Activated T-helper 17 cell treated with anti-CD3 and anti-CD28 coated beads, Interleukin-2, amount 50 U/mL, for 72 hours (primary cell): ENCODE results near the gene PRADC1. TPM values are rescaled to one million over a fixed set of nuclear protein-coding genes. Genes with fewer than 3 reads are reported as not detected.
A peak's percentile ranks its signal among the peaks of the same experiment; 100 is the strongest.
"Not testable (repeated sequence)": the region's sequence is repeated elsewhere in the genome, so short reads cannot be mapped to it uniquely, and the experiment has no call there.

Source experiments
- ATAC-seq: fragments of 150-1000 bp; cut with Tn5 transposase; replicated peaks from 2 replicates; pipeline ENCODE4 v1.10.0; 2021; ENCODE audit warnings: mild to moderate bottlenecking, moderate library complexity
- H3K27ac Mint-ChIP-seq: one replicate; pipeline ENCODE4 v1.8.0; 2022; ENCODE audit warnings: mixed read lengths
- H3K27me3 Mint-ChIP-seq: one replicate; pipeline ENCODE4 v1.8.0; 2022; ENCODE audit warnings: mixed read lengths
- H3K36me3 Mint-ChIP-seq: one replicate; pipeline ENCODE4 v1.8.0; 2022; ENCODE audit warnings: low read depth, mild to moderate bottlenecking, mixed read lengths
- H3K4me1 Mint-ChIP-seq: one replicate; pipeline ENCODE4 v1.8.0; 2022; ENCODE audit warnings: mixed read lengths
- H3K4me3 Mint-ChIP-seq: one replicate; pipeline ENCODE4 v1.8.0; 2022; ENCODE audit warnings: mild to moderate bottlenecking, mixed read lengths
- H3K9me3 Mint-ChIP-seq: one replicate; pipeline ENCODE4 v1.8.0; 2022; ENCODE audit warnings: mixed read lengths
- total RNA-seq, 2 donors: library from RNA; stranded (reverse); gene quantifications; one replicate each; pipeline ENCODE4 v1.2.3, GENCODE V29; 2022

The PRADC1 gene
- total RNA-seq, 2 donors from 2014 or later: 10.0 to 16.0 TPM

- no peak overlapping the region for H3K27ac Mint-ChIP-seq
- H3K9me3 Mint-ChIP-seq: no peaks in the 10 kb centered on the region
- ATAC-seq: no peak
- peaks cover 44% of the 10 kb centered on the region for H3K36me3 Mint-ChIP-seq
- H3K4me1 Mint-ChIP-seq: peaks cover 15% of the 10 kb centered on the region
- no peak overlapping the region for H3K4me3 Mint-ChIP-seq
- H3K27me3 Mint-ChIP-seq: no peaks in the 10 kb centered on the region
Observed at GRCh38 chr2:73263540-73264331, 30.7 kb upstream of the PRADC1 start.

DNA sequence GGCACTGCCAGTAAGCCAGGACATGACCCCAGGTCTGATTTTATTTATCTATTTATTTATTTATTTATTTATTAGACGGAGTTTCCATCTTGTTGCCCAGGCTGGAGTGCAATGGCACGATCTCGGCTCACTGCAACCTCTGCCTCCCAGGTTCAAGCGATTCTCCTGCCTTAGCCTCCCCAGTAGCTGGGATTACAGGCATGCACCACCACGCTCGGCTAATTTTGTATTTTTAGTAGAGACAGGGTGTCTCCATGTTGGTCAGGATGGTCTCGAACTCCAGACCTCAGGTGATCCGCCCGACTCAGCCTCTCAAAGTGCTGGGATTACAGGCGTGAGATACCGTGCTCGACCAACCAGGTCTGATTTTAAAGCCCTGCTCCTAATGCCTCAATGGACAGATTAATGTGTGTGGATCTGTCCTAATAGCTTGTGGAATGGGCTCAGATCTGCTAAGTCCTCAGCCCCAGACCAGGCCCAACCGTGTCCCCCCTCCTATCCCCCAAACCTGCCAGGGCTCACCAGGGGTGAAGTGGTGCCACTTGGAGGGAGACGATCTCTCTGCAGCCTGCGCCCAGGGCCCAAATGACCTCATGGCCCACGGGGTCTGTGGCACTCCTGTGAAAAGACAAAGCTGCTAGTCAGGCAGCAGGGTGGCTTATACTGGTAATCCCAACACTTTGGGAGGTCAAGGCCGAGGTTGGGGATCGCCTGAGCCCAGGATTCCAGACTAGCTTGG is 29.8 kb upstream of the PRADC1 start:
- not testable (repeated sequence) for H3K4me1 Mint-ChIP-seq, H3K4me3 Mint-ChIP-seq, H3K27ac Mint-ChIP-seq, H3K9me3 Mint-ChIP-seq, ATAC-seq, H3K27me3 Mint-ChIP-seq
- H3K36me3 Mint-ChIP-seq: peaks cover 37% of the 10 kb centered on the region

- H3K27ac Mint-ChIP-seq: no peak overlapping the region
- peaks cover 6% of the 10 kb centered on the region for H3K4me1 Mint-ChIP-seq
- H3K9me3 Mint-ChIP-seq: no peaks in the 10 kb centered on the region
- H3K36me3 Mint-ChIP-seq: peaks cover 33% of the 10 kb centered on the region
- ATAC-seq: no peak
- H3K27me3 Mint-ChIP-seq: no peaks in the 10 kb centered on the region
- no peak overlapping the region for H3K4me3 Mint-ChIP-seq
Observed at GRCh38 chr2:73262108-73262651, 29.1 kb upstream of the PRADC1 start.

DNA sequence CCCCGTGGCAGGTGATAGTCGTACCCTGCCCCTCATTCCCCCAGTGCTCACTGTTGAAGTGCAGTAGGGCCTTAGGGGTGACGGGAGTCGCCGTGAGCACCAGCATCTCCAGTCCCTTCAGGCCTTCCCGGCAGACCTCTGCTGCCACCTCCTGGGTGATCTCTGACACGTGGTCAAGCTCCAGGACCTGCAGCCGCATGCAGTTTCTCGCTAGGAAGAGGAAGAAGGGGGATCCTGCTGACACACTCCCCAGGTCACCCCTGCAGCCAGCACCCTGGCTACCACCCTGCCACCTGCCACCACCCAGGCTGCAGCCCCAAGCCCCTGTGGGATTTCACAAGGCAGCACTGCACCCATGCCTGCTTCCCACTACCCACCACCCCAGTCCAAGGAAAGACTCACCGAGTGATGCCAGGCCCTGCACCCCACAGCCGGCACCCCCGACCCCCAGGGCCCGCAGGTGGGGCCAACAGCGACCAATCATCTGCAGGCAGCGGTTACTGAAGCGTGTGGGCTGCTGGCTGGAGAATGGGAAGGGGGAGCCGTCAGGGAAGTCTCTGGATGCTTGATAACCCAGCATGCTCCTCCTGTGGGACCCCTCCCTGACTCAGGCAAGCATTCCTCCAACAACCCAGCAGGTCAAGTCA is 27.4 kb upstream of the PRADC1 start:
- Mint-ChIP-seq H3K9me3 (no peaks in the 10 kb centered on the region), H3K36me3 (peaks cover 34% of the 10 kb centered on the region), H3K4me1 (no peaks in the 10 kb centered on the region), H3K27ac (no peak overlapping the region), H3K4me3 (no peak overlapping the region), H3K27me3 (no peaks in the 10 kb centered on the region)
- no peak for ATAC-seq

DNA sequence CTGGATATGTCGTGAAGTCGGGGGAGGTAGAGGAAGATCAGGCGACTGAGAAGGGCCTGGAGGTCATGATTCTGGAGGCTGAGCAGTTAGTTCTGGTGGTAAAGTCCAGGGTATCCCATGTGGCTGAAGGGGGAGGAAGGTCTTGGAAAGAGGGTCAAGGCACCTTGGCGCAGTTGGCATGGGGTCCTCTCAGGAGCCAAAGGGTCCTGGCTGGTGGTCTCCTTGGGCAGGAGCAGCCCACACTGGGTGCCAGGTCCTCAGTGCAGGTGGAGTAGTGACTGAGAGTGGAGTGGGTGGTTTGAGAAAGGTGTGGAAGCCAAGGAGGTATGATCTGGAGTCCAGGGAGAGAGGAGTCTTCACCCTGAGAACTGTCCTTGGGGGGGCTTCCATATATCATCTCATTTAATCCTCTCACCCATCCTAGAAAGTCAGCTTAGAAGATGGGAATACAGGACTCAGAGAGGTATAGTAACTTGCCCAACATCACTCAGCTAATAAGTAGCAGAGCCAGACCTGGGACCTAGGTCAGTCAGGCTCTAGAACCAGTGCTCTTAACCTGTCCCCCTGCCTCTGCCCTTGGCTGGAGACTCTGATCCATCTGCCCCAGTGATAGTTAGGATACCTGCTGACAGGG is 26.8 kb upstream of the PRADC1 start:
- Mint-ChIP-seq H3K4me1 (no peaks in the 10 kb centered on the region), H3K4me3 (no peak overlapping the region), H3K36me3 (peaks cover 41% of the 10 kb centered on the region), H3K27ac (no peak overlapping the region), H3K9me3 (no peaks in the 10 kb centered on the region), H3K27me3 (no peaks in the 10 kb centered on the region)
- ATAC-seq: no peak

DNA sequence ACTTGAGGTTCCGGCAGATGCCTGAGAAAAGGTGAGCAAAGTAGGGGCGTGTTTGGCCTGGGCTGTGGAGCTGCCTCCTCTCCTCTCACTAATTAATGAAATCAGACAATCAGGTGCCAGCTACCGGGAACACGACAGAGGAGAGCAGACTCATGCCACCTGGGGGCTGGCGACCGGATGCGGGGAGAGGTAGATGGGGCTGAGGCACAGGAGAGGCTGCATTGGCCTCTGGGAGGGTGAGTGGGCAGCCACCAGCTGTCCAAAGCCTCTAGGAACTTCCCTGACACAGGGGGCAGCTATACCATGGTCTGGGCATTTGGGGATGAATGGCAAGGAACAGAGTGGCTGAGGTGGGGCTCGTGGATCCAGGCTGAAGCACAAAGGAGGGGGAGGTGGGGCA is 26.2 kb upstream of the PRADC1 start:
- H3K4me1 Mint-ChIP-seq: no peaks in the 10 kb centered on the region
- H3K4me3 Mint-ChIP-seq: no peak overlapping the region
- no peaks in the 10 kb centered on the region for H3K27me3 Mint-ChIP-seq
- no peak overlapping the region for H3K27ac Mint-ChIP-seq
- peaks cover 41% of the 10 kb centered on the region for H3K36me3 Mint-ChIP-seq
- no peak for ATAC-seq
- no peaks in the 10 kb centered on the region for H3K9me3 Mint-ChIP-seq

GRCh38 chr2:73258913-73259215 is 25.8 kb upstream of the PRADC1 start:
- Mint-ChIP-seq H3K4me3 (no peak overlapping the region), H3K36me3 (peaks cover 40% of the 10 kb centered on the region), H3K27me3 (no peaks in the 10 kb centered on the region), H3K9me3 (no peaks in the 10 kb centered on the region), H3K27ac (no peak overlapping the region), H3K4me1 (no peaks in the 10 kb centered on the region)
- ATAC-seq: no peak

DNA sequence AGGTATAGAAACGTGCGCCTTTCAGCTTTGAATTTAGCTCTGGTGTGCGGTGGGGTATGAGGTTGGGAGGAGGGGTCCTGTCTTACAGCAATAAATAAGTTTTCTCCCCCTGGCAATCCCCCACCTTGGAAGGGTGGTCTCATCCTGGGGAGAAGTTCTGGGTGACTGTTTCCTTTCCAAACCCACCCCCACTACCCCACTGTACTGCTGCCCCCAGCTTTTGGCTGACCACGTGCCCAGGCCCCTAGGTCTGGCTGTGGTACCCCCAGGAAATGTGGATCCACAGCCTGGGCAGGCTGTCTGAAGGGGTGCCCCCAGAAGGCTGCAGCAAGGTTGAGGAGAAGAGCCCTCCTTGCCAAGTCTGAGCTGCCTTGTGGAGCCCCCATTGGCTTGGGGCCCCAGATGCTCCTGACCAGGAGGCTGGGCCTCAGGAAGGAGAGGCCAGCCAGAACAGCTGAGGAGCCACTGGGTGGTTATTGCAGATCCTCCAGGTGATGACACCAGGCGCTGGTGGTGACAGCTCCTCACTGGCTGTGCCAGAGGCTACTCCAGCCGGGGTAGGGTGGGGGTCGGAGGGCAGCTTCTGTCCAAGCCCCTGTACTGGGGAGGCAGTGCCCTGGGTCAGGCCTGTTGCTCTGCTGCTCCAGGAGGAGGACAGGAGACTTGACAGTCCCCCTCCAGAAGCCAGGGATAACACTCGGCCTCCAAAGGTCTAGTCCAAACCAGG is 25.3 kb upstream of the PRADC1 start:
- H3K27ac Mint-ChIP-seq: peak overlapping the region; percentile 43
- H3K4me1 Mint-ChIP-seq: no peaks in the 10 kb centered on the region
- no peak overlapping the region for H3K4me3 Mint-ChIP-seq
- H3K36me3 Mint-ChIP-seq: peaks cover 42% of the 10 kb centered on the region
- no peak for ATAC-seq
- no peaks in the 10 kb centered on the region for H3K27me3 Mint-ChIP-seq
- no peaks in the 10 kb centered on the region for H3K9me3 Mint-ChIP-seq

DNA sequence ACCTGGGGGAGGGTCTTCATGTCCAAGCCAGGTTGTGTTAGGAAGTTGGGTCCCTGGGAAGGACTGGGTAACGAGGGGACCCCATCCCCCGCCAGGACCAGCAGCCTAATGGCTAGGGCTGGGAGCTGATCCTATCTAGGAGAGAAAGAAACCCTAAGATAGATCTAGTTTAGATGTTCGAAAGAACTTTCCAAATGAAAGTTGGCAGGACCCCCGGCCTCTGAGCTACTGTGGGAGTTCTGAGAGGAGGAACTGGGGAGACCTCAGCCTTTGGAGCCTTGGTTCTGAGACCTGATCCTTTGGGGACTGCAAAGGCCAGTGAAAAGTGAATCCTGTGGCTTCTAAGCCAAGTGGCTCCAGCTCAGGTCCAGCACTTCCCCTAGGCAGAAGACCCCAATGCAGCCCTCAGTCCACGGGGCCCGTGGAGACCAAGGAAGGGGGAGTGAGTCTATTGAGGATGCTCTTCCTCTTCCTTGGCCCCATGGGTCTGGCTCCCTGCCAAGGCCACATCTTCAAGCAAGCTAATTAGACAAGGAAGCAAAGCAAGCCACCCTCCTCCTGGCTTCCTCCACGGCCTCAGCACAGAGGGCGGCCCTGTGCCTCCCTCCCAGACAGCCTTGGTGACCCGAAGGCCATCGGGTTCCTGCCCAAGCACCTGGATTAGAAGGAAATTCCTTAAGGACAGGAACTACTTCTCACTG is 24.5 kb upstream of the PRADC1 start:
- Mint-ChIP-seq H3K9me3 (no peaks in the 10 kb centered on the region), H3K27ac (peak overlapping the region; percentile 76), H3K4me1 (no peaks in the 10 kb centered on the region), H3K4me3 (no peak overlapping the region), H3K36me3 (peaks cover 45% of the 10 kb centered on the region), H3K27me3 (no peaks in the 10 kb centered on the region)
- ATAC-seq: no peak

DNA sequence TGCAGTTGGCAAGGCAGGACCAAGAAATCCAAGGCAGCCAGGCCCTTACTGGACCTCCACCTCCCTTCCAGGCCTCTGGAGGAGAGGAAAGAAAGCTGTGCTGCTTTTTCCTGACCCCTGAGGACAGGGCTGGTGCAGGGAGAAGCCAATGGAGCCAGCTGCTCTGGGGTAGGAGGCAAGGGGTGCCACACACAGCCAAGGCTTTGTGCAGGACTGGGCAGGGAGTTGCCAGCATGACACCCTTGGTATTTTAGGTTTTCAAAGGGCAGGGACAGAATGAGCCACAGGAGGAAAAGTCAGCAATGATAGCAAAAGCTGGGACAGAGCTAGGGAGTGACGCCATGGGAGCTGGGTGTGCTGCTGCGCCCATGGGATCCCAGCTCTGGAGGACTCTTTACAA is 24.0 kb upstream of the PRADC1 start:
- Mint-ChIP-seq H3K4me1 (no peaks in the 10 kb centered on the region), H3K36me3 (peaks cover 51% of the 10 kb centered on the region), H3K27ac (peak overlapping the region; percentile 76), H3K9me3 (no peaks in the 10 kb centered on the region), H3K27me3 (no peaks in the 10 kb centered on the region), H3K4me3 (no peak overlapping the region)
- ATAC-seq: no peak

DNA sequence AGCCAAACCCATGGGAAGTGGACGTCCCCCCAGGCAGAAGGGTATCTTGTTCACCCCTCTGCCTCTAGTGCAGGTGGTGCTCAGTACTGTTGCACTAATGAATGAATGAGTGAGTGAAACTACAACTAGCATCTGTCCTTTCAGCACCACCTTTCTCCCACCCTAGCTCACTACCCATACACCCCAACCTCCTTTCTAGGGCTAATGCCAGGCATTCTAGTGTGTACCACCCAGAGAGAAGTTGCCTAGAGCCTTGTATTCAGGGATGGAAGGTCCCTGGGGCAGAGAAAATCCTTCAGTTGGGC is 23.5 kb upstream of the PRADC1 start:
- Mint-ChIP-seq H3K4me1 (no peaks in the 10 kb centered on the region), H3K4me3 (no peak overlapping the region), H3K27ac (peak overlapping the region; percentile 76), H3K9me3 (no peaks in the 10 kb centered on the region), H3K27me3 (no peaks in the 10 kb centered on the region), H3K36me3 (peaks cover 52% of the 10 kb centered on the region)
- peak; percentile 12 for ATAC-seq

- H3K4me3 Mint-ChIP-seq: no peak overlapping the region
- H3K36me3 Mint-ChIP-seq: peaks cover 54% of the 10 kb centered on the region
- H3K4me1 Mint-ChIP-seq: no peaks in the 10 kb centered on the region
- ATAC-seq: no peak
- no peaks in the 10 kb centered on the region for H3K9me3 Mint-ChIP-seq
- H3K27ac Mint-ChIP-seq: peak overlapping the region; percentile 76
- H3K27me3 Mint-ChIP-seq: no peaks in the 10 kb centered on the region
Observed at GRCh38 chr2:73255907-73256617, 23.0 kb upstream of the PRADC1 start.

DNA sequence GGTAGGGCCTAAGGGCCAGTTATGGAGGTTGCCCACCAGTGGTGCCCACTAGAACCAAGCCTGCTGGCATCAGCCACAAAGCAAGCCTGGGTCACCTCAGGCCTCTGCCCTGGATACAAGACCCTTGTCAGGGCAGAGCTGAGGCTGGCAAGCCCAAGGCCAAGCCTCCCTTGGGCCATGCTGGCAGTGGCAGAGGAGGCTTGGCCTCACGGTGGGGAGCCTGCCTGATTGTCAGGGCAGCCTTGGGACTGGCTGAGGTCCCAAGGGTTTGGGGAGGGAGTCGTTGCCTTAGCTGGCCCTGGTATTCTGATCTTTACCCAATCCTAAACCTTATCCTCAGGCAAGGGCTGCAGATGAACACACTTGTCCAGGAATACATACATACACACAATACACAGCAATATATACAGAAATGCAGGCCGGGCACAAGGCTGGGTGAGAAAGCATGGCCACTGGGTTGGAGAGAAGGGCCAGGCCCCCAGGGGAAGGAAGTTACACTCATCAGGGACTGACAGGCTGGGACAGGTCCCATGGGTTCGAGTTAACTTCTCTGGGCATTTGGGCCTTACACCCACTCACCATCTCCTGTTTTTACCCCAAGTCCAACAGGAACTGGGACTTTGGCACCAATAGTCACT is 22.1 kb upstream of the PRADC1 start:
- Mint-ChIP-seq H3K4me1 (no peaks in the 10 kb centered on the region), H3K4me3 (no peak overlapping the region), H3K27ac (no peak overlapping the region), H3K36me3 (peaks cover 63% of the 10 kb centered on the region), H3K9me3 (no peaks in the 10 kb centered on the region), H3K27me3 (no peaks in the 10 kb centered on the region)
- peak; percentile 11 for ATAC-seq
